ENCODE results near the gene OR7A10. TPM values are rescaled to one million over a fixed set of nuclear protein-coding genes. Genes with fewer than 3 reads are reported as not detected.

The OR7A10 gene
- not detected for polyA plus RNA-seq (2013, experiment 1 of 2)
- polyA plus RNA-seq (2013, experiment 2 of 2), result not detected

GRCh38 chr19:14848822-14849221 is at the start of gene OR7A10:
OR7A10 (minus strand) TSS chr19:14848922; CDS start chr19:14841877, 7,045 bp downstream.
- Histone ChIP-seq H3K4me2 (ENCODE audit: low read length) (no peak within 1 kb of the TSS), H3K18ac (ENCODE audit: low read length) (no peak within 1 kb of the TSS), H2AK5ac (ENCODE audit: low read length) (no peak within 1 kb of the TSS), H4K8ac (ENCODE audit: low read depth, low read length) (no peak within 1 kb of the TSS), H3K4me3 (ENCODE audit: low read length) (no peak within 1 kb of the TSS), H4K5ac (ENCODE audit: low read length) (no peak within 1 kb of the TSS), H3K36me3 (ENCODE audit: control insufficient read depth, insufficient read depth, low read length) (no peaks in the 10 kb centered on the region), H3K79me2 (ENCODE audit: control insufficient read depth, insufficient read depth, low read length) (no peaks in the 10 kb centered on the region), H3K27ac (ENCODE audit: low read depth, low read length) (no peak within 1 kb of the TSS), H2BK120ac (ENCODE audit: low read depth, low read length) (no peak within 1 kb of the TSS), H3K27me3 (ENCODE audit: insufficient read depth, low read length, poor library complexity) (no peaks in the 10 kb centered on the region), H3K9ac (ENCODE audit: low read length) (no peak within 1 kb of the TSS), H3K4ac (ENCODE audit: low read depth, low read length) (no peak within 1 kb of the TSS), H3K56ac (ENCODE audit: low read length) (no peak within 1 kb of the TSS), H2BK15ac (replicated peaks; ENCODE audit: low read depth) (no peak within 1 kb of the TSS), H3K79me1 (ENCODE audit: low read length) (no peaks in the 10 kb centered on the region), H3K23ac (ENCODE audit: low read length) (no peak within 1 kb of the TSS), H3K4me1 (ENCODE audit: control insufficient read depth, low read depth, low read length) (no peaks in the 10 kb centered on the region), H2BK5ac (ENCODE audit: low read length) (no peak within 1 kb of the TSS)
- WGBS (ENCODE audit: extremely low coverage, insufficient coverage, low lambda C conversion rate), result no CpG with 5 or more reads among the region's 5 CpGs
- no peak for DNase-seq

- H3K4me2 ChIP-seq (ENCODE audit: low read length), result no peak overlapping the region
- DNase-seq, result peak; percentile 3
Observed at GRCh38 chr19:14890643-14891379, 42.1 kb upstream of the OR7A10 start.

GRCh38 chr19:14889994-14890642 is 41.4 kb upstream of the OR7A10 start:
- no peak overlapping the region for H2BK120ac ChIP-seq (ENCODE audit: low read depth, low read length)
- no peak overlapping the region for H2AK5ac ChIP-seq (ENCODE audit: low read length)
- H3K9ac ChIP-seq (ENCODE audit: low read length), result no peak overlapping the region
- no peaks in the 10 kb centered on the region for H3K4me1 ChIP-seq (ENCODE audit: control insufficient read depth, low read depth, low read length)
- no peaks in the 10 kb centered on the region for H3K79me2 ChIP-seq (ENCODE audit: control insufficient read depth, insufficient read depth, low read length)
- H2BK15ac ChIP-seq (replicated peaks; ENCODE audit: low read depth), result no peak overlapping the region
- H3K56ac ChIP-seq (ENCODE audit: low read length), result no peak overlapping the region
- no CpG with 5 or more reads among the region's 3 CpGs for WGBS (ENCODE audit: extremely low coverage, insufficient coverage, low lambda C conversion rate)
- no peak overlapping the region for H4K8ac ChIP-seq (ENCODE audit: low read depth, low read length)
- no peak for DNase-seq
- no peak overlapping the region for H3K18ac ChIP-seq (ENCODE audit: low read length)
- H3K4me3 ChIP-seq (ENCODE audit: low read length), result no peak overlapping the region
- H2BK5ac ChIP-seq (ENCODE audit: low read length), result no peak overlapping the region
- H3K4me2 ChIP-seq (ENCODE audit: low read length), result no peak overlapping the region
- H3K79me1 ChIP-seq (ENCODE audit: low read length), result no peaks in the 10 kb centered on the region
- no peak overlapping the region for H3K27ac ChIP-seq (ENCODE audit: low read depth, low read length)
- no peaks in the 10 kb centered on the region for H3K36me3 ChIP-seq (ENCODE audit: control insufficient read depth, insufficient read depth, low read length)
- H3K23ac ChIP-seq (ENCODE audit: low read length), result no peak overlapping the region
- H3K4ac ChIP-seq (ENCODE audit: low read depth, low read length), result no peak overlapping the region
- no peak overlapping the region for H4K5ac ChIP-seq (ENCODE audit: low read length)
- H3K27me3 ChIP-seq (ENCODE audit: insufficient read depth, low read length, poor library complexity), result no peaks in the 10 kb centered on the region

More at GRCh38 chr19:14890643-14891379, 42.1 kb upstream of the OR7A10 start:
- no CpG with 5 or more reads among the region's 10 CpGs for WGBS (ENCODE audit: extremely low coverage, insufficient coverage, low lambda C conversion rate)
- Histone ChIP-seq H3K79me1 (ENCODE audit: low read length) (no peaks in the 10 kb centered on the region), H3K4me3 (ENCODE audit: low read length) (no peak overlapping the region), H2BK15ac (replicated peaks; ENCODE audit: low read depth) (no peak overlapping the region), H3K23ac (ENCODE audit: low read length) (no peak overlapping the region), H3K18ac (ENCODE audit: low read length) (no peak overlapping the region), H3K56ac (ENCODE audit: low read length) (no peak overlapping the region), H3K27ac (ENCODE audit: low read depth, low read length) (no peak overlapping the region), H3K4ac (ENCODE audit: low read depth, low read length) (no peak overlapping the region), H2BK120ac (ENCODE audit: low read depth, low read length) (no peak overlapping the region), H4K5ac (ENCODE audit: low read length) (no peak overlapping the region), H2BK5ac (ENCODE audit: low read length) (no peak overlapping the region), H2AK5ac (ENCODE audit: low read length) (no peak overlapping the region), H3K27me3 (ENCODE audit: insufficient read depth, low read length, poor library complexity) (no peaks in the 10 kb centered on the region), H3K36me3 (ENCODE audit: control insufficient read depth, insufficient read depth, low read length) (no peaks in the 10 kb centered on the region), H4K8ac (ENCODE audit: low read depth, low read length) (no peak overlapping the region), H3K4me1 (ENCODE audit: control insufficient read depth, low read depth, low read length) (no peaks in the 10 kb centered on the region), H3K9ac (ENCODE audit: low read length) (no peak overlapping the region), H3K79me2 (ENCODE audit: control insufficient read depth, insufficient read depth, low read length) (no peaks in the 10 kb centered on the region)

- Histone ChIP-seq H4K5ac (ENCODE audit: low read length) (no peak within 1 kb of the TSS), H3K79me1 (ENCODE audit: low read length) (no peaks in the 10 kb centered on the region), H3K4me1 (ENCODE audit: control insufficient read depth, low read depth, low read length) (no peaks in the 10 kb centered on the region), H2BK120ac (ENCODE audit: low read depth, low read length) (no peak within 1 kb of the TSS), H4K8ac (ENCODE audit: low read depth, low read length) (no peak within 1 kb of the TSS), H3K79me2 (ENCODE audit: control insufficient read depth, insufficient read depth, low read length) (no peaks in the 10 kb centered on the region), H3K4ac (ENCODE audit: low read depth, low read length) (no peak within 1 kb of the TSS), H3K36me3 (ENCODE audit: control insufficient read depth, insufficient read depth, low read length) (no peaks in the 10 kb centered on the region), H3K27me3 (ENCODE audit: insufficient read depth, low read length, poor library complexity) (no peaks in the 10 kb centered on the region), H2BK15ac (replicated peaks; ENCODE audit: low read depth) (no peak within 1 kb of the TSS), H3K23ac (ENCODE audit: low read length) (no peak within 1 kb of the TSS), H3K27ac (ENCODE audit: low read depth, low read length) (no peak within 1 kb of the TSS), H2BK5ac (ENCODE audit: low read length) (no peak within 1 kb of the TSS), H3K9ac (ENCODE audit: low read length) (no peak within 1 kb of the TSS), H3K4me2 (ENCODE audit: low read length) (no peak within 1 kb of the TSS), H3K4me3 (ENCODE audit: low read length) (no peak within 1 kb of the TSS), H3K18ac (ENCODE audit: low read length) (no peak within 1 kb of the TSS), H3K56ac (ENCODE audit: low read length) (no peak within 1 kb of the TSS), H2AK5ac (ENCODE audit: low read length) (no peak within 1 kb of the TSS)
- WGBS (ENCODE audit: extremely low coverage, insufficient coverage, low lambda C conversion rate), result no CpG with 5 or more reads among the region's 4 CpGs
- DNase-seq, result no peak
Observed at GRCh38 chr19:14886032-14886431, 37.3 kb upstream of the OR7A10 start, which contains the start of gene OR7A17. OR7A17 (minus strand) TSS chr19:14886132; CDS start chr19:14881355, 4,777 bp downstream.

GRCh38 chr19:14871619-14872230 is 23.0 kb upstream of the OR7A10 start:
- no peaks in the 10 kb centered on the region for H3K27me3 ChIP-seq (ENCODE audit: insufficient read depth, low read length, poor library complexity)
- peak; percentile 0 for DNase-seq
- no peak overlapping the region for H3K4me3 ChIP-seq (ENCODE audit: low read length)
- no peak overlapping the region for H4K8ac ChIP-seq (ENCODE audit: low read depth, low read length)
- no peak overlapping the region for H3K18ac ChIP-seq (ENCODE audit: low read length)
- H2BK5ac ChIP-seq (ENCODE audit: low read length), result no peak overlapping the region
- no peak overlapping the region for H3K4ac ChIP-seq (ENCODE audit: low read depth, low read length)
- no peaks in the 10 kb centered on the region for H3K79me2 ChIP-seq (ENCODE audit: control insufficient read depth, insufficient read depth, low read length)
- no peak overlapping the region for H2BK15ac ChIP-seq (replicated peaks; ENCODE audit: low read depth)
- no peak overlapping the region for H3K9ac ChIP-seq (ENCODE audit: low read length)
- no peak overlapping the region for H3K56ac ChIP-seq (ENCODE audit: low read length)
- no peak overlapping the region for H2BK120ac ChIP-seq (ENCODE audit: low read depth, low read length)
- H3K4me2 ChIP-seq (ENCODE audit: low read length), result no peak overlapping the region
- H3K36me3 ChIP-seq (ENCODE audit: control insufficient read depth, insufficient read depth, low read length), result no peaks in the 10 kb centered on the region
- no CpG with 5 or more reads among the region's 4 CpGs for WGBS (ENCODE audit: extremely low coverage, insufficient coverage, low lambda C conversion rate)
- no peaks in the 10 kb centered on the region for H3K4me1 ChIP-seq (ENCODE audit: control insufficient read depth, low read depth, low read length)
- no peak overlapping the region for H3K23ac ChIP-seq (ENCODE audit: low read length)
- H2AK5ac ChIP-seq (ENCODE audit: low read length), result no peak overlapping the region
- H3K79me1 ChIP-seq (ENCODE audit: low read length), result no peaks in the 10 kb centered on the region
- H4K5ac ChIP-seq (ENCODE audit: low read length), result no peak overlapping the region
- H3K27ac ChIP-seq (ENCODE audit: low read depth, low read length), result no peak overlapping the region
